NCI-H2227 (cell line): ENCODE results near the gene SLC4A2.
A peak's percentile ranks its signal among the peaks of the same experiment; 100 is the strongest.

Experiments used
- DNase-seq: peaks from one replicate; lab custom pipeline; 2025; ENCODE audit not compliant: unreplicated experiment; lab: John Stamatoyannopoulos, UW

SLC4A2 gene

DNA sequence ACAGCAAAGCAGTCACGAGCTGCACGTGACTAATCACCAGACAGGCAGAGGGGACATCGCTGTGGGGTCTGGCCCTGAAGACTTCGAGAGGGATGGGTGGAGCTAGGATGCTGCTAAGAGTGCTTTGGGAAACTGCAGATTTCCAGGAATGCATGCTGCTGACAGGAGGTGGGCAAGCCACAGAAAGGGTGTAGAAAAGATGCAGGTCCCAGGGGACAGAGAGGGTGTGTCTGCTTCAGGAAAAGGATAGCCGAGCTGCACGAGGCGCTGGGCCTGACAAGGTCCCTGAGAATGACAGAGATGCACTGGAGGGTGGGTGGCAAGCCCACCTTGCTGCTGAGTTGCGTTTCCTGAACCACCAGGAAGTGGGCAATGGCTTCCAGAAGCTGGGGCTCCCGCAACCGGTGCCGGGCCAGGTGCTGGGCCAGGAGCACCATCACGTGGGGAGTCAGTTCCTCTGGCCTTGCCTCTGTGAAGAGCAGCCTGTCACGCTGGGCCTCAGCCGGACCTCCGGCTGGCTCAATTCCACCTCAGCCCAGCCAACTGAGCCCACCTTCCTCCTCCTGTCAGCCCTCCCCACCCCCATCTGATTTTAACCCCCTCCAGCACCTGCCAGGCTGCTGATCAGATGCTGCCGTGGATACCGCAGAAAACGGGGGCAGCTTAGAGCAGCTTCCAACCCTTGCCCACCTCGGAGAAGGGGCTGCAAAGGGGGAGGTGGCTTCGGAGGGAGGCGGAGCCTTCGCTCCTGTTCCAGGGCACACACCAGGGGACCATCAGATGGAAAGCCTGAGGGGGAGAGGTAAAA lies 19.0 kb downstream of the SLC4A2 start:
- peak; percentile 52 for DNase-seq

- no peak for DNase-seq
Measured at GRCh38 chr7:151079199-151079910, 20.0 kb downstream of the SLC4A2 start.

DNA sequence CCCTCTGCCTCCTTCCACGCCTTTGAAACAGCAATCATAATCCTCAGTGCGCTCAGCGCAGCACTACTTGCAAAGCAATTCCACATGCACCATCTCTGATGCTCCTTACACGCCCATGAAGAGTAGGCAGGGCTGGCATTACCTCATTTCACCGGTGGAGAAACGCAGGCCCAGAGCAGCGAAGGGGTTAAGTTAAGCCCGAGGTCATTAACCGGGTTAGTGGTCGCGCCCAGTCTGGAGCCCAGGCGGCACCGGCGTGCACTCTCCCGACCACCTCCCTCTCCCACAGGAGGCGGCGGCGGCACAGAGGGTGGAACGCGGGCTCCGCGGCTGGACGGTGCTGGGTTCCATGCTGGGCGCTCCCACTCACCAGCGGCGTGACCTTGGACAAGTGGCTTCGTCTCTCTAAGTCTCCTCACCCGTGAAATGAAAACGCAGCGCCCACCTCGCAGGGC lies 20.7 kb downstream of the SLC4A2 start:
- peak; percentile 60 for DNase-seq

- DNase-seq: peak; percentile 97
Measured at GRCh38 chr7:151080522-151081169, 21.3 kb downstream of the SLC4A2 start, which contains the start of gene FASTK. Gene FASTK, minus strand, starts transcription at chr7:151080809. Its CDS starts 43 bp downstream, at chr7:151080766.

- DNase-seq: peak; percentile 62
Measured at GRCh38 chr7:151081170-151082101, 22.0 kb downstream of the SLC4A2 start.

- DNase-seq: peak; percentile 48
Measured at GRCh38 chr7:151082141-151083070, 23.0 kb downstream of the SLC4A2 start.

DNA sequence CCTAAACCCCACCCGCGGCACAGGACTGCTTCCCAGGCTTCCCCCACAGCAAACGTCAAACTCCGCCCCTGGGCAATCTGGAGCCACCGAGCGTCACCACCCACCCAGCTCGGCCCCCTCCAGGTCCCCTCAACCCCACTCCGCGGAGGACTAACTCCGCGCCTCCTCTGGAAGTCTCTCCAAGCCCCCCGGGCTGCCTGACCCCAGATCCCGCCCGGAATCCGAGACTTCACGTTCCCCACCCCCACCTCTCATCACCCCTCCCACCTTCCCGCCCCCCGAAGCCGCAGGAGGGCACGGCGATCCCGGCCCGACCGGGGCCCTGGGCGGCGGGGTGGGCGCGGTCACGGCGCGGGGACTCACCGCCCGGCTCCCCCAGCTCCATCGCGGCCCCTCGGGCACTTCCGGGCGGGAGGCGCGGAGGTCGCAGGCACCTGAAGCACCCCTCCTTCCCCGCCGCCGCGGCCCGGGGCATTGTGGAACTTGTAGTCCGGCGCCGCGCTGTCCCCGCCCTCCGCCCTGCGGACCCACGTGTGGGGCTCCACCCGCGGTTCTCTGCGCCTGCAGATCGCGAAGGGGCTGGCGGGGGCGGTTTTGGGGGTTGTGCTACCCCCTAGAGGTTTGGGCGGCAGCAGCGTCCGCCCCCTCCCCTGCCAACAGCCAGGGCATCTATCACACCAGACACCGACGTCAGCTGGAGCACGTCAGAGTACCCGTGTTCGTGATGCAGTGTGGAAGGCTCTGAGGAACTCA lies 23.9 kb downstream of the SLC4A2 start, which contains the start of gene TMUB1:
TSS of gene TMUB1 (minus strand) at position 423 of the 753 bp plus-strand sequence. CDS start 930 bp downstream, outside the sequence.
- DNase-seq: peak; percentile 86

DNA sequence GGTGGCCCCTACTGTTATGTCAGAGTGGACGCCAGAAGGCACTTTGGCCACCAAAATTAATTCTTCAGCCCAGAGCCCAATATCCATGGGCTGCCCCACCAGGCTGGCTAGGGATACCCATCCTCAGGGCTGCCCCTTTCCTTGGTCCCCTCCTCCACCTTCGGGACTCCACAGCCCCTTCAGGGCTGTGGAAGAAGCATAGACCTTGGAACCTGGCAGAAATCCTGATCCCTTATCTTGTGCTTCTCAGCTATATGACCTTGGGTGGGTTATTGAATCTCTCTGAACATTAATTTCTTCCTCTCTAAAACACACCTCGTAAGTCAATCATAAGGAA lies 24.4 kb downstream of the SLC4A2 start:
- no peak for DNase-seq

GRCh38 chr7:151085329-151085690 lies 25.9 kb downstream of the SLC4A2 start:
- no peak for DNase-seq

DNA sequence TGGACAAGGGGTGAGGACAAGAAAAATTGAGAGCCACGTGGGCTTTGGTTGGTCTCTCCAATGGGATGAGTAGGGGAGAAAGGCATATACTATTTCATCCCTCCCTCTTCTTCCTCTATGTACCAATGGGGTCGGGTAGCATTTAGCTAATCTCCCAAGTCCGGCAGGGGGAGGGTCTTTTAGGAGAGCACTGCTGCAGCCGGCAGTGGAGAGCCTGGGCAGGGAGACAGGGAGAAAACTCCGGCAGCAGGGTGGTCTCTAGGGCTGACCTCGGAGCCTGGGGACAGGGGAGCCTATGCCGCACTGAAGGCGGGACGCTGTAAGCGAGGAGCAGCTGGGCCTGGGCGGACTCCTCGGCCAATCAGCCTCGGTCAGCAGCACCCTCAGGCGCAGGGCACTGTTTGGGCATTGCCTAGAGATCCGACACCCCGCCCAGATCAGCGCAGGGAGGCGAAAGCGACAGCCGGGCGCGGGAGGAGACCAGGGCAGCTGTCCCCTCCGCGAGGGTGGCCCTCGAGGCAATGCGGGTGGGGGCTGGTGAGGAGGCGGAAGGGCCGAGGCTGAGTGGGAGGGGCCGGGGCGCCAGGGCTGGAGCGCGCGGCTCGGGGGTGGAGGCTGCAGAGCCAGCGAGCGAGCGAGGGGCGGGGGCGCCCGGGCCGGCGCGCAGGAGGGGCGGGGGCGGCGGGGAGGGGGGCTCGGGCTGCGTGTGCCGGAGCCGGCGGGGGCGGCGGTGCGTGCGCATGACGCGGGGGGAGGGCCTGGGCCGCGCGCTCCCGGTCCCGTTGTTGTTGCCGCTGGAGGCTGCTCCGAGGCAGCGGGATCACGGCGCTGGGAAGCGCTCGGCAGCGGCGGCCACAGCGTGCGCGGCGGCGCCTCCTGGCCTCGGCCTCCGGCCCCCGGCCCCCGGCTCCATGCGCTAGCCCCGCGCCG lies 26.6 kb downstream of the SLC4A2 start, which contains the start of gene AGAP3:
TSS of gene AGAP3 (plus strand) at position 785 of the 930 bp plus-strand sequence. CDS start 267 bp downstream, outside the sequence.
- DNase-seq: peak; percentile 92

DNA sequence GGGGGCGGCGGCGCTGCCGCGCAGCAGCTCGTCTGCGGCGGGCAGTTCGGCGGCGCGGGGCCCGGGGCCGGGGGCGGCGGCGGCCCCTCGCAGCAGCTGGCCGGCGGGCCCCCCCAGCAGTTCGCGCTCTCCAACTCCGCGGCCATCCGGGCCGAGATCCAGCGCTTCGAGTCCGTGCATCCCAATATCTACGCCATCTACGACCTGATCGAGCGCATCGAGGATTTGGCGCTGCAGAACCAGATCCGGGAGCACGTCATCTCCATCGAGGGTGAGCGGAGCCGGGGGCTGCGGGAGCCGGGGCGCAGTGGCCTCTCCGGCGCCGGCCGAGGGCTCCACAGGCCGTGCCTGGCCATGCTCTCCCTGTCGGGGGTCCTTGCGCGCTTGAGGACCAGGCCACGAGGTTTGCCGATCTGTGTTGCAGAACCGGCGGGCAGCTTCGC lies 27.4 kb downstream of the SLC4A2 start:
- DNase-seq: peak; percentile 55

GRCh38 chr7:151087245-151088018 lies 28.0 kb downstream of the SLC4A2 start:
- DNase-seq: peak; percentile 57

DNA sequence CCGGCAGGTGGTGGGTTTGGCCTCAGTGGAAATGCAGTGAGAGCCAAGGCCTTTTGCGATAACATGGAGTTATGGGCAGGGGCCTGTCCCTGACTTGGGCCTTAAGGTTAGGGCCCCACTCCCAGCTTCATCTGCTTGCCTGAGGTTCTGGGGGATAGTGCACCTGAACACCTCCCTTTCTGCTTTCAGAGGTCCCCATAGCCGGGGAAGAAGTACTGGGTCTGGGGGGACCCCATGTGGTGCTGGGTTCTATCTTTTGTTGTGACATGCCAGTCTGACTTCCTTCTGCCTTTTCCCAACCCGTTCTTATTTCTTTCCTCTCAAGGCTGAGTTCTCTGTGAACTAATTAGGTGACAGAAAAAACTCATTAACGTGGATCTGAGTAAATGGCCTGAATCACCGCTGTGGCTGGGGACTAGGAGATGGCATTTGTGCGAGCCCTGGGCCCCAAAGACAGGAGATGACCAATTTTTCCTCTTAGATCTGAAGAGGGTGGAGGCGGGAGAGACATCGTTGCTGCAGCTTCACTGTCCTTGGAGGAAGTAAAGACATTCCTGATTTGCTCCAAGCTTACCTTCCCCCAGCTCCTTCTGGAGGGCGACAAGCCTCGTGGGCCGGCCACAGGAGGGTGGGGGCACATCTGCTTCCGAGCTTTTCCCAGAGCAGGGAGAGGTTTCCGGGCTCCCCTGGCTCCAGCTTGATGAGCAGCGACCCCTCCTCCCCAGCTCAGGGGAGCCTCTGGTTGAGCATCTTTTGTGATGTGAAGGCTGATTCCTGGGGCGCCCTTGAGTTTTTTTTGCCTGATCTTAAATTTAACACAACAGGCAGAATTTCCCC lies 28.8 kb downstream of the SLC4A2 start:
- no peak for DNase-seq

GRCh38 chr7:151088856-151089699 lies 29.7 kb downstream of the SLC4A2 start:
- DNase-seq: peak; percentile 52
